HAP-1 (cell line): ENCODE measurements around the gene GNG12.
"Not testable (repeated sequence)": the region's sequence is repeated elsewhere in the genome, so short reads cannot be mapped to it uniquely, and the experiment has no call there.

Experiments used
- DNase-seq, 2 experiments: peaks; one replicate each; pipeline ENCODE4 v3.0.0-alpha.2; 2016 to 2020; ENCODE audit warnings: low spot score in 2 of 2
- H3K27me3 ChIP-seq: fragments of 250-450 bp; sonication (Bioruptor Pico); 2 replicates; pipeline ENCODE4 v1.5.1; 2020; ENCODE audit warnings: low read depth, mild to moderate bottlenecking, moderate library complexity
- H3K36me3 ChIP-seq: fragments of 250-450 bp; sonication (Bioruptor Pico); replicated peaks from 2 replicates; pipeline ENCODE4 v1.5.1; 2020; ENCODE audit warnings: mild to moderate bottlenecking
- H3K4me1 ChIP-seq: fragments of 250-450 bp; sonication (Bioruptor Pico); 2 replicates; pipeline ENCODE4 v1.5.1; 2020; ENCODE audit warnings: mild to moderate bottlenecking
- H3K4me3 ChIP-seq: fragments of 250-450 bp; sonication (Bioruptor Pico); 2 replicates; pipeline ENCODE4 v1.5.1; 2020; ENCODE audit warnings: mild to moderate bottlenecking, moderate library complexity
- H3K9me3 ChIP-seq: fragments of 250-450 bp; sonication (Bioruptor Pico); 2 replicates; pipeline ENCODE4 v1.5.1; 2020; ENCODE audit warnings: mild to moderate bottlenecking, moderate library complexity
- in situ Hi-C: fragments of 300-500 bp; cut with MboI; formaldehyde crosslinking; loops from 3 replicates; pipeline ENCODE4 v1.14.3; 2020; ENCODE audit warnings: low sequenced_read_pairs, inconsistent platforms, mixed read lengths

The GNG12 gene

GRCh38 chr1:67668660-67669059 lies 164.6 kb downstream of the GNG12 start:
- H3K36me3 ChIP-seq: no peaks in the 10 kb centered on the region
- in situ Hi-C loops: no loop called here

GRCh38 chr1:67666636-67667035 lies 166.6 kb downstream of the GNG12 start:
- Histone ChIP-seq H3K4me1 (no peaks in the 10 kb centered on the region), H3K27me3 (peaks cover 28% of the 10 kb centered on the region), H3K36me3 (no peaks in the 10 kb centered on the region), H3K9me3 (no peaks in the 10 kb centered on the region; the same call in 1 of the 2 replicates), H3K4me3 (no peak overlapping the region)
- no peak for DNase-seq
- in situ Hi-C loops: no loop called here

More at GRCh38 chr1:67668660-67669059, 164.6 kb downstream of the GNG12 start:
- Histone ChIP-seq H3K4me1 (no peaks in the 10 kb centered on the region), H3K27me3 (peaks cover 26% of the 10 kb centered on the region), H3K4me3 (no peak overlapping the region), H3K9me3 (no peaks in the 10 kb centered on the region; the same call in 1 of the 2 replicates)
- DNase-seq: no peak

- H3K27me3 ChIP-seq: peaks cover 28% of the 10 kb centered on the region
- H3K4me1 ChIP-seq, in situ Hi-C loops, H3K4me3 ChIP-seq, H3K36me3 ChIP-seq, H3K9me3 ChIP-seq, DNase-seq: not testable (repeated sequence)
Measured at GRCh38 chr1:67665307-67665706, 168.0 kb downstream of the GNG12 start.

- Histone ChIP-seq H3K4me3 (no peak overlapping the region), H3K36me3 (no peaks in the 10 kb centered on the region), H3K9me3 (no peaks in the 10 kb centered on the region), H3K27me3 (peaks cover 20% of the 10 kb centered on the region), H3K4me1 (no peaks in the 10 kb centered on the region)
- DNase-seq: no peak
- in situ Hi-C loops: no loop called here
Measured at GRCh38 chr1:67664048-67664447, 169.2 kb downstream of the GNG12 start.

GRCh38 chr1:67662884-67663283 lies 170.4 kb downstream of the GNG12 start:
- Histone ChIP-seq H3K4me3 (no peak overlapping the region), H3K27me3 (peaks cover 20% of the 10 kb centered on the region; the same call in 1 of the 2 replicates), H3K4me1 (no peaks in the 10 kb centered on the region), H3K9me3 (no peaks in the 10 kb centered on the region), H3K36me3 (no peaks in the 10 kb centered on the region)
- DNase-seq: no peak
- in situ Hi-C loops: no loop called here

- no peaks in the 10 kb centered on the region for H3K9me3 ChIP-seq
- no peaks in the 10 kb centered on the region for H3K4me1 ChIP-seq
- peaks cover 12% of the 10 kb centered on the region; the same call in 1 of the 2 replicates for H3K27me3 ChIP-seq
- no peak for DNase-seq
- in situ Hi-C loops: no loop called here
- H3K36me3 ChIP-seq: no peaks in the 10 kb centered on the region
- H3K4me3 ChIP-seq: no peak overlapping the region
Measured at GRCh38 chr1:67659229-67659628, 174.0 kb downstream of the GNG12 start.

GRCh38 chr1:67657152-67657551 lies 176.1 kb downstream of the GNG12 start:
- H3K4me1 ChIP-seq, H3K36me3 ChIP-seq, DNase-seq, H3K4me3 ChIP-seq, H3K9me3 ChIP-seq, in situ Hi-C loops, H3K27me3 ChIP-seq: not testable (repeated sequence)

- in situ Hi-C loops: no loop called here
- Histone ChIP-seq H3K36me3 (no peaks in the 10 kb centered on the region), H3K27me3 (no peaks in the 10 kb centered on the region), H3K4me1 (no peaks in the 10 kb centered on the region), H3K9me3 (no peaks in the 10 kb centered on the region), H3K4me3 (no peak overlapping the region)
- no peak for DNase-seq
Measured at GRCh38 chr1:67655581-67655980, 177.7 kb downstream of the GNG12 start.

- in situ Hi-C loops: no loop called here
- H3K36me3 ChIP-seq: no peaks in the 10 kb centered on the region
- H3K4me3 ChIP-seq: no peak overlapping the region
- DNase-seq: no peak
- H3K4me1 ChIP-seq: no peaks in the 10 kb centered on the region
- no peaks in the 10 kb centered on the region for H3K27me3 ChIP-seq
- H3K9me3 ChIP-seq: no peaks in the 10 kb centered on the region
Measured at GRCh38 chr1:67653304-67653703, 180.0 kb downstream of the GNG12 start.

GRCh38 chr1:67652800-67653199 lies 180.5 kb downstream of the GNG12 start:
- no peak for DNase-seq
- in situ Hi-C loops: no loop called here
- Histone ChIP-seq H3K9me3 (no peaks in the 10 kb centered on the region), H3K4me1 (no peaks in the 10 kb centered on the region), H3K36me3 (no peaks in the 10 kb centered on the region), H3K27me3 (no peaks in the 10 kb centered on the region), H3K4me3 (no peak overlapping the region)
